A549 (cell line): ENCODE measurements around the gene SBNO2. TPM values are rescaled to one million over a fixed set of nuclear protein-coding genes. Genes with fewer than 3 reads are reported as not detected.

Experiments used
- ATAC-seq, 2 experiments: fragments of 200-7000 bp in 1 of 2; fragments of >200 bp in 1 of 2; cut with Nextera tagmentation in 1 of 2; cut with Tn5 transposase in 1 of 2; 3 replicates each; pipeline versions ENCODE4 v1.8.0 to v1.9.1; 2018 to 2020; ENCODE audit warnings: mild to moderate bottlenecking in 1 of 2, moderate library complexity in 1 of 2
- CTCF ChIA-PET: fragments of 300-600 bp; sonication (Branson Sonifier 250); formaldehyde crosslinking; extraction: SDS; loops from one replicate; lab custom pipeline; 2021; ENCODE audit warnings: antibody characterized with exemption, inconsistent platforms; lab: Yijun Ruan, JAX
- POLR2A ChIA-PET: fragments of 350-600 bp; formaldehyde crosslinking; extraction: SDS; loops from one replicate; lab custom pipeline; 2021; ENCODE audit warnings: antibody characterized with exemption, inconsistent platforms; lab: Yijun Ruan, JAX
- DNase-seq, 2 experiments: peaks; one replicate each; pipeline versions ENCODE4 v3.0.0 to v3.0.0-alpha.2; 2011 to 2016; ENCODE audit warnings: low read depth in 1 of 2, low spot score in 1 of 2
- FAIRE-seq: peaks from 2 replicates; lab custom pipeline; 2011; peaks lifted over from hg19 to GRCh38; lab: Jason Lieb, UNC
- H3K27ac ChIP-seq, 2 experiments: fragments of >200 bp; sonication (Bioruptor Twin); formaldehyde crosslinking; 3 replicates each; pipeline ENCODE4 v1.5.1; 2016 to 2017
- H3K4me1 ChIP-seq: fragments of >200 bp; sonication (Bioruptor Twin); formaldehyde crosslinking; 3 replicates; pipeline ENCODE4 v1.6.1; 2016
- H3K4me2 ChIP-seq: fragments of >200 bp; sonication (Bioruptor Twin); formaldehyde crosslinking; 3 replicates; pipeline ENCODE4 v1.6.1; 2016
- H3K4me3 ChIP-seq: fragments of >200 bp; sonication (Bioruptor Twin); formaldehyde crosslinking; 3 replicates; pipeline ENCODE4 v1.5.1; 2016
- H3K9me3 ChIP-seq: fragments of >200 bp; sonication (Bioruptor Twin); formaldehyde crosslinking; 3 replicates; pipeline ENCODE4 v1.6.1; 2016
- BCL3 ChIP-seq: fragments of >200 bp; sonication (Bioruptor Twin); formaldehyde crosslinking; IDR thresholded peaks from 3 replicates; pipeline ENCODE4 v1.6.1; 2016
- CBX2 ChIP-seq: fragments of 200-600 bp; sonication (generic); IDR thresholded peaks from 2 replicates; pipeline ENCODE4 v1.6.1; 2016; ENCODE audit warnings: low read depth, mild to moderate bottlenecking, borderline replicate concordance
- CEBPB ChIP-seq, 2 experiments: fragments of >200 bp in 1 of 2; sonication (Bioruptor Twin) in 1 of 2; formaldehyde crosslinking in 1 of 2; IDR thresholded peaks; 2 replicates each; pipeline ENCODE4 v1.6.1; 2012 to 2016
- CTCF ChIP-seq: fragments of >200 bp; sonication (Bioruptor Twin); formaldehyde crosslinking; IDR thresholded peaks from 3 replicates; pipeline ENCODE4 v1.5.1; 2016
- E2F6 ChIP-seq: IDR thresholded peaks from 2 replicates; pipeline ENCODE4 v1.6.1; 2012; ENCODE audit warnings: low read depth, borderline replicate concordance
- EHF ChIP-seq: fragments of 250-450 bp; sonication (Bioruptor Pico); IDR thresholded peaks from 2 replicates; pipeline ENCODE4 v1.5.0; 2020; ENCODE audit warnings: mild to moderate bottlenecking
- FOSB ChIP-seq: fragments of 250-450 bp; sonication (Bioruptor Pico); IDR thresholded peaks from 2 replicates; pipeline ENCODE4 v1.5.0; 2020; ENCODE audit warnings: mild to moderate bottlenecking, moderate library complexity
- FOSL2 ChIP-seq, 2 experiments: fragments of 450-650 bp in 1 of 2; fragments of >200 bp in 1 of 2; sonication (Bioruptor Twin) in 1 of 2; formaldehyde crosslinking; IDR thresholded peaks; 2 replicates each; pipeline versions ENCODE4 v1.5.0 to v1.6.1; 2016 to 2020; ENCODE audit warnings: mild to moderate bottlenecking in 1 of 2, moderate library complexity in 1 of 2
- FOXS1 ChIP-seq: fragments of 250-450 bp; sonication (Bioruptor Pico); IDR thresholded peaks from 2 replicates; pipeline ENCODE4 v1.5.0; 2020; ENCODE audit warnings: mild to moderate bottlenecking, moderate library complexity
- HDAC2 ChIP-seq: fragments of 200-600 bp; sonication (generic); IDR thresholded peaks from 2 replicates; pipeline ENCODE4 v1.6.1; 2016
- HES2 ChIP-seq: fragments of >200 bp; sonication (Bioruptor Twin); formaldehyde crosslinking; IDR thresholded peaks from 2 replicates; pipeline ENCODE4 v1.6.1; 2016
- HEYL ChIP-seq: fragments of 250-450 bp; sonication (Bioruptor Pico); IDR thresholded peaks from 2 replicates; pipeline ENCODE4 v1.8.0; 2021; ENCODE audit warnings: mild to moderate bottlenecking, moderate library complexity
- HMGXB4 ChIP-seq: fragments of 250-450 bp; sonication (Bioruptor Pico); IDR thresholded peaks from 2 replicates; pipeline ENCODE4 v1.5.0; 2021; ENCODE audit warnings: mild to moderate bottlenecking, moderate library complexity, borderline replicate concordance
- HOXB13 ChIP-seq: fragments of 250-450 bp; sonication (Bioruptor Pico); IDR thresholded peaks from 2 replicates; pipeline ENCODE4 v1.5.0; 2020; ENCODE audit warnings: low read depth, mild to moderate bottlenecking, moderate library complexity
- HOXB5 ChIP-seq: fragments of 250-450 bp; sonication (Bioruptor Pico); IDR thresholded peaks from 2 replicates; pipeline ENCODE4 v1.5.0; 2020; ENCODE audit warnings: mild to moderate bottlenecking, moderate library complexity
- JUNB ChIP-seq: fragments of >200 bp; sonication (Bioruptor Twin); formaldehyde crosslinking; IDR thresholded peaks from 2 replicates; pipeline ENCODE4 v1.6.1; 2016
- KDM1A ChIP-seq: fragments of 200-600 bp; sonication (generic); IDR thresholded peaks from 2 replicates; pipeline ENCODE4 v1.6.1; 2016; ENCODE audit warnings: low read depth, mild to moderate bottlenecking
- KDM5A ChIP-seq: fragments of 200-600 bp; sonication (generic); IDR thresholded peaks from 2 replicates; pipeline ENCODE4 v1.6.1; 2016; ENCODE audit warnings: antibody characterized with exemption, mild to moderate bottlenecking
- MAFK ChIP-seq: fragments of 450-650 bp; IDR thresholded peaks from 2 replicates; pipeline ENCODE4 v1.6.1; 2014; ENCODE audit not compliant: partially characterized antibody
- NFE2L2 ChIP-seq: fragments of 150-350 bp; conservative IDR thresholded peaks from 2 replicates; pipeline ENCODE4 v1.6.1; 2014; ENCODE audit warnings: low read length
- NR3C1 ChIP-seq: fragments of >200 bp; sonication (Bioruptor Twin); formaldehyde crosslinking; IDR thresholded peaks from 3 replicates; pipeline ENCODE4 v1.6.1; 2017
- PHF8 ChIP-seq: fragments of 200-600 bp; sonication (generic); IDR thresholded peaks from 2 replicates; pipeline ENCODE4 v1.6.1; 2016; ENCODE audit warnings: low read depth, mild to moderate bottlenecking, antibody characterized with exemption, moderate library complexity, borderline replicate concordance
- POLR2A ChIP-seq: IDR thresholded peaks from 2 replicates; pipeline ENCODE4 v1.6.1; 2012; ENCODE audit warnings: mild to moderate bottlenecking, low read length
- POLR2AphosphoS2 ChIP-seq: conservative IDR thresholded peaks from 2 replicates; pipeline ENCODE4 v1.6.1; 2012; ENCODE audit warnings: low read length, improper control_type of control experiment, inconsistent platforms
- RAD21 ChIP-seq, 2 experiments: fragments of >200 bp in 1 of 2; sonication (Bioruptor Twin) in 1 of 2; formaldehyde crosslinking in 1 of 2; IDR thresholded peaks in 1 of 2; conservative IDR thresholded peaks in 1 of 2; 2 replicates in 1 of 2; 3 replicates in 1 of 2; pipeline ENCODE4 v1.6.1; 2012 to 2018; ENCODE audit warnings: inconsistent platforms in 1 of 2
- RNF2 ChIP-seq: fragments of 200-600 bp; sonication (generic); IDR thresholded peaks from 2 replicates; pipeline ENCODE4 v1.6.1; 2016; ENCODE audit warnings: low read depth, mild to moderate bottlenecking, antibody characterized with exemption, moderate library complexity, borderline replicate concordance
- SMC3 ChIP-seq: fragments of >200 bp; sonication (Bioruptor Twin); formaldehyde crosslinking; IDR thresholded peaks from 3 replicates; pipeline ENCODE4 v1.6.1; 2018; ENCODE audit warnings: inconsistent platforms
- SREBF2 ChIP-seq: fragments of 450-650 bp; IDR thresholded peaks from 2 replicates; pipeline ENCODE4 v1.6.1; 2014; ENCODE audit warnings: mild to moderate bottlenecking, moderate library complexity
- TP53 ChIP-seq: fragments of 250-450 bp; sonication (Bioruptor Pico); IDR thresholded peaks from 2 replicates; pipeline ENCODE4 v1.5.0; 2021; ENCODE audit warnings: mild to moderate bottlenecking, moderate library complexity
- ZC3H11A ChIP-seq: fragments of 450-650 bp; IDR thresholded peaks from 2 replicates; pipeline ENCODE4 v1.6.1; 2014; ENCODE audit warnings: antibody characterized with exemption, mild to moderate bottlenecking
- ZNF302 ChIP-seq: fragments of 250-450 bp; sonication (Bioruptor Pico); IDR thresholded peaks from 2 replicates; pipeline ENCODE4 v1.9.0; 2021; ENCODE audit warnings: inconsistent platforms, mild to moderate bottlenecking, moderate library complexity
- WGBS: methylation state at CpG from one replicate; pipeline ENCODE4 v1.1.6; 2017; ENCODE audit errors: missing lambda C conversion rate; 5-methylcytosine and 5-hydroxymethylcytosine counted together
- polyA plus RNA-seq, 4 experiments: library from polyadenylated mRNA; depleted of rRNA in 3 of 4; stranded (reverse); fragments of >200 nt; fragmentation: RNase III in 1 of 4; extraction: RNeasy Plus Mini Kit Qiagen cat#74134 plus additional on column Dnase treatment in 1 of 4; gene quantifications; 2 replicates in 3 of 4; 3 replicates in 1 of 4; pipeline ENCODE4 v1.2.3, GENCODE V29; 2011 to 2017

Gene SBNO2
- polyA plus RNA-seq, 2 of the 4 experiments (the other 2 are of a cell fraction), result 6.8 to 27.0 TPM

GRCh38 chr19:1089126-1089771, 84.8 kb downstream of the SBNO2 start:
- Histone ChIP-seq H3K9me3 (no peaks in the 10 kb centered on the region), H3K4me2 (no peak overlapping the region), H3K27ac (no peak overlapping the region)
- CTCF ChIA-PET, result interaction anchor here (0.6 to 1.4 kb wide), 3 partner anchors 12 to 24 kb away, joined by 3 read pairs; no protein-coding TSS in a partner anchor
- TF ChIP-seq CTCF (no peak), MAFK (no peak), TP53 (CRISPR knock-in tag) (no peak), NFE2L2 (no peak), HOXB13 (CRISPR knock-in tag) (no peak), SREBF2 (no peak), HEYL (no peak), ZC3H11A (no peak), JUNB (no peak), KDM5A (no peak), HOXB5 (CRISPR knock-in tag) (no peak), HMGXB4 (no peak), HES2 (no peak), RAD21 (conservative IDR thresholded peaks at IDR 0.05 in 1 of 2, IDR thresholded peaks at IDR 0.05 in 1 of 2) (no peak), EHF (CRISPR knock-in tag) (no peak), CEBPB (IDR thresholded peaks at IDR 0.05) (no peak), SMC3 (no peak), FOXS1 (CRISPR knock-in tag) (no peak), PHF8 (no peak)
- TF ChIP-seq, all 56 proteins: peak for 0
- Histone ChIP-seq H3K4me3 (no peak overlapping the region), H3K4me1 (peaks cover 6% of the 10 kb centered on the region; the same call in 1 of the 3 replicates)
- no peak for FAIRE-seq
- WGBS, result 97% methylated on average over 6 of the region's 32 CpGs
- no peak for DNase-seq
- ATAC-seq, result no peak
- POLR2A ChIA-PET, result no interaction called here

GRCh38 chr19:1088416-1089010, 85.6 kb downstream of the SBNO2 start:
- FAIRE-seq (no peak), DNase-seq (no peak), ATAC-seq (no peak; a peak in 1 of 6 replicates)
- no peak overlapping the region for H3K4me2 ChIP-seq
- 92% methylated on average over 10 of the region's 27 CpGs for WGBS
- H3K4me1 ChIP-seq, result peaks cover 4% of the 10 kb centered on the region; the same call in 1 of the 3 replicates
- ChIA-PET CTCF (interaction anchor here (1.4 kb wide), 1 partner anchor 13 kb away, joined by 3 read pairs; no protein-coding TSS in a partner anchor), POLR2A (no interaction called here)
- H3K4me3 ChIP-seq, result no peak overlapping the region
- no peaks in the 10 kb centered on the region for H3K9me3 ChIP-seq
- H3K27ac ChIP-seq, result no peak overlapping the region
- no peak for TF ChIP-seq POLR2A
- no peak for TF ChIP-seq ZNF302 (CRISPR knock-in tag)
- no peak for TF ChIP-seq FOSB (CRISPR knock-in tag)
- no peak for TF ChIP-seq HDAC2
- no peak for TF ChIP-seq RNF2
- TF ChIP-seq BCL3, result no peak
- TF ChIP-seq CBX2, result no peak
- TF ChIP-seq RAD21 (conservative IDR thresholded peaks at IDR 0.05 in 1 of 2, IDR thresholded peaks at IDR 0.05 in 1 of 2), result no peak
- no peak for TF ChIP-seq POLR2AphosphoS2
- no peak for TF ChIP-seq EHF (CRISPR knock-in tag)
- no peak for TF ChIP-seq E2F6
- no peak for TF ChIP-seq FOSL2 (IDR thresholded peaks at IDR 0.05)
- TF ChIP-seq FOSL2 (CRISPR knock-in tag; IDR thresholded peaks at IDR 0.05), result no peak
- no peak for TF ChIP-seq MAFK
- no peak for TF ChIP-seq KDM1A
- TF ChIP-seq NR3C1, result no peak
